Left forelimb (tissue), 1 donor: ENCODE data around the gene DIP2A.
"Not testable (repeated sequence)": the region's sequence is repeated elsewhere in the genome, so short reads cannot be mapped to it uniquely, and the experiment has no call there.

Experiments used
- DNase-seq: peaks from one replicate; pipeline ENCODE4 v3.0.0-alpha.2; 2018; ENCODE audit warnings: low spot score

Gene DIP2A

DNA sequence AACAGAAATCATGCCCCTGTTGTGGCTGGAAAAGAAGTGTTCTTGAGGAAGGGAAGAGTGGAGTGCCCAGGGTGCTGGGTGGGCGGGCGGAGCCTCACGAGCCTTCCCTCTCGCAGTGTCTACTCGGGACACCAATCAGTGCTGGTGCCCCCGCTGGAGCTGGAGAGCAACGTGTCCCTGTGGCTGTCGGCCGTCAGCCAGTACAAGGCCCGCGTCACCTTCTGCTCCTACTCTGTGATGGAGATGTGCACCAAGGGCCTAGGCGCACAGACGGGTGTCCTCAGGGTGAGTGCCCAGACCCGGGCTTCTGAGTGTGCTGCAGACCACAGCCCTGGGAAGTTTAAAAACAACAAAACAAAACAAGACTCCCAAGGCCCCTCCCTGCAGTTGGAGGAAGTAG is 98.8 kb downstream of the DIP2A start:
- no peak for DNase-seq

DNA sequence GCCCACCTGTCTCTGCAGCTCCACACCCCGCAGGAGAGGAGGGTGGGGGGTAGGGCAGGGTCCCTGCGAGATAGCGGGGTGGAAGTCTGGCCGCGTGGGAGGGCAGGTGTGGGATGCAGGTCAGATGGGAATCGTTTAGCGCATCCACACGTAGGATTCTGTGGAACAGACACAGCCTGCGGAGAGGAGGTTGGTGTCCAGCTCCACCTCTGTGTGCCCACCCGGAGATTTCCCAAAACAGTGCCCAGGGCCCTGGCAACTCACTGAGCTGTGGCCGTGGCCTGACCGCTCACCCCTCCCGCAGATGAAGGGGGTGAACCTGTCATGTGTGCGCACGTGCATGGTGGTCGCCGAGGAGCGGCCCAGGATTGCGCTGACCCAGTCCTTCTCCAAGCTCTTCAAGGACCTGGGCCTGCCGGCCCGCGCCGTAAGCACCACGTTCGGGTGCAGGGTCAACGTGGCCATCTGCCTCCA is 99.3 kb downstream of the DIP2A start:
- no peak for DNase-seq

DNA sequence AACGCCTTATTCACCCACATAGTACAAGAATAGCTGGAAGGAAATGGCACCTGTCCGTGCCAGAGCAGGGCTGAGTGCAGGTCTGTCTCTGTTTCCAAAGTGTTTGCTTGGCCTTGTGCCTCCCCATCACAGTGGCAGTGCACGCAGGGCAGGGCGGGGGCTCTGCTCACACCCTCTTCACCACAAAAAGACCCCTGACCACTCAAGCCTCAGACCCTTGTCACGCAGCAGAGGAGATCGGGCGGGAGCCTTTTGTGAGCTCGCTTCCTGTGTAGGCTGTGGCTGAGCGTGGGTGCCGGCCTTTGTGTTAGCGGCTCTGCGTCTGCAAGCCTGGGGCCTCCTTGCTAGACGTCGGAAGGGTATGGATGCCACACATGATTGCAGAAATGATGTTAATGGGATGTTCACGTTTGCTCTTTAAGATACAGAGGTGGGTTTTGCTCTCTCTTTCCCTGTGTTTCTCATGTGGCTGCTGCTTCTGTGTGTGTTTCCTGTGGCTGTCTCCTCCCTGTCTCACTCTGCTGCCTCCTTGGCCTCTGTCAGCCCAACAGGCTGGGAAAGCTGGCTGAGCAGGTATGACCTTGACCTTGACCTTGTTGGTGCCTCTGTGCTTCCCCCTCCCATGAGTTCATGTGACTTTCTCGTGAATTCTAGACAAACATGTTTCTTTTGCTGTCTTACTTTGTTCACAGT is 100.7 kb downstream of the DIP2A start:
- DNase-seq, result no peak

DNA sequence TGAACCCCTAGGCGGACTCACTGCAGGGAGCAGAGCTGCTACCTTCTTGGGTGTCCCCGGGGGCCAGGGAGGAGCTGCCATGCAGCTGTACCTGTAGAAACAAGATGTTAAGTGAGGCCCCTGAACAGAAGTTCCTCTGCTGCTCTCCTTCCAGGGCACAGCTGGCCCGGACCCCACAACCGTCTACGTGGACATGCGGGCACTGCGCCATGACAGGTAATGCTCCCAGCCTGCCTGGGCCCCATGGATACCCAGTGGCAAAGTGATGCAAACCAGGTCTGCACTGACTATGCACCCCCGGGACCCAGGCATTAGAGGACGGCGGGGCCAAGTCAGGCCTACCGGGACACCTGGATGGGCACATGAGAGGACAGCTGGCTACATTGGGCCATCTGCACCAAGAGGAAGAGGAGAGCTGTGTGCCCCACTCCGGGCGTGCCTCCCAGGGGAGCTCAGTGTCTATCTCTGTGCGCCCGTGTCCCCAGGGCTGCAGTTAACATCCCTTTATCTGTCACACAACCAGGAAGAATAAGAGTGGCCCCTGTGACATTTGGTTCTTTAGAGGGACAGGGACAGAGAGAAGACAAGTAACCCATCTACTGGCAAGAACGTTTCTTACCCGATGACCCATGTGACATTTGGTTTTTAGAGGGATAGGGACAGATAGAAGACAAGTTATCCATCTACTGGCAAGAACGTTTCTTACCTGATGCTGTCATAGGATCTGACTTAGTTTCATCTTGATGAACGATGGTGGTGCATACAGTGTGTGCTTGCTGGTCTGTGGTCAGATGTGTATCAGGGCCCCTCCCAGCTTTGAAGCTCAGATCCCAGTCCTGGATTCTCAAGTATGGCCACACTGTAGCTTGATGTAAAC is 102.1 kb downstream of the DIP2A start:
- DNase-seq, result no peak

DNA sequence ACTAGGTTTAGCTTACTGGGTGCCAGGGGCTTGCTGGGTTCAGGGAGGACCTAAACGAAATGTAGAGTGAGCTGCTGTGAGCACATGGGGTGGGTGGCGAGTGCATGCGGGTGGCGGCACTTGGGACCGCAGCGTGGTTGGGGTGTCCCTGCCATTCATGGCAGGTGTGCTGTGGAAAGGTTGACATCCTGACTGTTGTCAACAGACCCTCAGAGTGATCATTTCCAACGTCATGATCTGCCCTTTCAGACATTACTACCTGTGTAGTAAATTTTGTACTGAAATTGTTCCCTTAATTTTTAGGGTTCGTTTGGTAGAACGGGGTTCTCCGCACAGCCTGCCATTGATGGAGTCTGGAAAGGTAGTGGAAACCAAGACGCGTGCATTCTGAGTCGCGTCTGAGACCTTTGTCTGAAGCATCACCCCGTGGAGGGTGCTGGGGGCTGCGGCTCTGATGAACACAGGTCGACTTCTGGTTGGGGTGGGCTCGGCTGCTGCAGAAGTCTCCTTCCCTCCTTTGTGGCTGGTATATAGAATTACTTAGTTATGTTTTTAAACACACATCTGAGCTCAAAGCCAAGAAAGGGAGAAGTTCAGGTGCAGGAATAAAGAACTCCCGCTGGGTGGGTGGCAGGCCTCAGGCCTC is 102.9 kb downstream of the DIP2A start:
- no peak for DNase-seq

DNA sequence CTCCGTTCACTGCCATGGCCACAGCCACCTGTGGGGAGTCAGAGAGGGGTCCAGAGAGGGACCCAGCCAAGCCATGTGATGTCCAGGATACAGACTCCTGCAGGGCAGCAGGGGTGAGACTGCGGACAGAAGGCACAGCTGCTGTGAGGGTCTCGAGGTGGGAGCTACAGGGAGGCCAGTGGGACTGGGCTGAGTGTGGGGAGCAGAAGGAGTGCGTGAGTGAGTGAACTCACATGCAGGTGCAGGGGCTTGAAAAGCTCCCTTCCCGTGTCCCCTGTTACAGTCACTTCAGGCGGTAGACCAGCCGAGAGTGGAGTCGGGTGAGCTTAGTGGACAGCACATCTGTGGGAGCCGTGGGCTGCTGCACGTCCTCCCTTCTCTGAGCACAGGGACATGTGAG is 103.8 kb downstream of the DIP2A start:
- DNase-seq, result no peak

DNA sequence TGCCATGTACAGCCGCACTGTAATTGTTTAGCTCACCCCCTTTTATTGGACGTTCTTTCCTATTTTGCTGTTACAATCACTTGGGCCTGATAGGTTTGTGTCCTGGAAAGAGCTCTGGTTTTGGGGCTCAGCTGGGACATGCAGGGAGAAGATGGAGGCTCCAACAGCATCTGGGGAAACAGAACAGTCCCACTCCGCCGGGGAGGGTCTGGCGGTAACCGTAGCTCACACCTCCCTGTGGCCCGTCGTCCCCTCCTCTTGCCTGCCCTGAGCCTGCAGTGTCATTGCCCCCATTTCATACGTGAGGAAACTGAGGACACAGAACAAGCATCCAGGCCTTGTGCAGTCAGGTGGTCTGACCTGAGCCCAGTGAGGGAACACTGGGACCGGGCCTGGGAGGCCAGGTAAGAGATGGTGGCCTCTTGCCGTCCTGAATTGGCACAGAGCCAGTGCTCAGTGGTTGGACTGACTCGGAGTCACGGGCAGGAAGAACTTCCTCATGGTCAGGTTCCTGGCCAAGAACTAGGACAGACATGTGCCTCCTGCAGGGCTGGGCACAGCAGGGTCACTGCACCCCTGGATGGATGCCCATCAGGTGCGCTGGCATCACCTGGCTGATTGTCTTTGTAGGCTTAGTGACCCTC is 104.4 kb downstream of the DIP2A start:
- DNase-seq, result no peak

DNA sequence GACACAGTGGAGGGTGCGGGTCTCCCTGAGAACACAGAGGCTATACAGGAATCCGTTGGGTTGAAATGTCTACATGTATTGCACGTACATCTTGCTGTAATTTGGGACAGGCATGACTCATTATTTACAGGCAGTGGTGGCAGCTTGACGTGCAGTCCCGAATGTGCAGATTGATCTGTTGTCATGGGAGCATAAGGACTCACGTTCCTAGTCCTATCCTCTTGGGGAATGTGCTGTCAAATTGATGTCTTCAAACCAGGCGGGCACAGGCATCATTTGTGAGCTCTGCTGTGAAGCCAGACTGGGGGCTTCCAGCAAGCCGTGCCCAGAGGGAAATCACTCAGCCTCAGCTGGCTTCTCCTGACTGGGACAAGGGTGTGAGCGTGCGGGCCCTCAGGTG is 105.7 kb downstream of the DIP2A start:
- DNase-seq, result no peak

DNA sequence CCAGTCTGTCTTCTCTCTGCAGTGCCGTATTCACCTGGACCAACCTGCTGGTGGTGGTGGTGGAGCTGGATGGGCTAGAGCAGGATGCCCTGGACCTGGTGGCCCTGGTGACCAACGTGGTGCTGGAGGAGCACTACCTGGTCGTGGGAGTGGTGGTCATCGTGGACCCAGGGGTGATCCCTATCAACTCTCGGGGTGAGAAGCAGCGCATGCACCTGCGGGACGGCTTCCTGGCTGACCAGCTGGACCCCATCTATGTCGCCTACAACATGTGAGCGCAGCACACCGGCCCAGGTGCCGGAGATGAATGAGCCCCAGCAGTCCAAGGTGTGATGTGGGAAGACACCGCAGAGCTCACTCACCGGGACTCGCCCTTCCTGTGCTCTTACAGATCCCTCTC is 108.7 kb downstream of the DIP2A start:
- DNase-seq, result no peak

DNA sequence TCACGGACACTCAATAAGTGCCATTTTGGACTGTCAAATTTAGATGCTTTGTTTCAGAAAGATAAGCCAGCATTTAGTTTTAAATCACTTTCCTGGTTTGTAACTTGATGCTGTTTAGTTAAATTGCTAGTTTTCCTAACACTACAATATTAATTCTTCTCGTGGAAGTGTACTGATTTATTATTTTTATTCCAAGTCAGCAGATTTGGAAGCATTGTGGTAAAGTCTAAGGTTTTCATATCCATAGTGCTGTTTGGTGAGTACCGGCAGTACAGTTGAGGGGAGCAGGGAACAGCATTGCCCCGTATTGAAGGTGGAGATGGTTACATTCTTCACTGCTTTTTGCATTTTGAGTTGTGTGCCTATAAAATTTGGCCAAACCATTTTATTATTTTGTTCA is 109.9 kb downstream of the DIP2A start:
- no peak for DNase-seq

DNA sequence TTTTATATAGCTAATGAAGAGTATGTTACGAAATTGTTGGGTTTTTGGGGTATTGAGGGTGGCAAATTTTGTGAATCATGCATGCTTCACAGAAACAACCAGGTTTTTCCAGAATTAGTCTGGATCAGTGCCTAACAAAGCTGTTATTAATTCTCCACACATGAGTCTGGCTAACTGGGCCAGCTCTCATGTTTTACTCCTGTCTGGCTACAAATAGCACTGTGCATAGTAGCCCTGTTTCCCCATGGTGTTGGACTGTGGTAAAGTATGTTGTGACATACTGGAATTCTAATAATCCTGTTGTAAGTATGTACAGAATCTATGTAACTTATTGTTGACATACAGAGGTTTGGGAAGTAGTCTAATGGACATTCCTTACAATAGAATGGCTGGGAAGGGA is 110.4 kb downstream of the DIP2A start:
- DNase-seq, result no peak

DNA sequence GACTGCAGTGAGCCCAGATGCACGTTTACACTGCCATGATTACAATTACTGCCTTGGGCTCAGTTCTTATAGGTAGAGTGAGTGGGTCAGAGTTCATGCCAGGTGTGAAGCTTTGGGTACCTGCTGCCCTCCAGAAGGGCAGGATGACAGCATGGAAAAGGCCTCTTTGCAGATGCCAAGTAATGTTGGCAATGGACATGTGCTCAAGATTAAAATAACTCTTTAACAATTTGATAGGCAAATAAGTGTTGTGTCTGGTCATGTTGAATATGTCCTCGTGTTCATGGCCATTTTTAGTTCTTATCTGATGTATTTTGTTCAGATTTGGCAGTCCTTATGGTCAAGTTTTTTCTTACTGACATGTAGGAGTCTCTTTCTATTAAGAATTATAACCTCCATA is 111.4 kb downstream of the DIP2A start:
- no peak for DNase-seq

DNA sequence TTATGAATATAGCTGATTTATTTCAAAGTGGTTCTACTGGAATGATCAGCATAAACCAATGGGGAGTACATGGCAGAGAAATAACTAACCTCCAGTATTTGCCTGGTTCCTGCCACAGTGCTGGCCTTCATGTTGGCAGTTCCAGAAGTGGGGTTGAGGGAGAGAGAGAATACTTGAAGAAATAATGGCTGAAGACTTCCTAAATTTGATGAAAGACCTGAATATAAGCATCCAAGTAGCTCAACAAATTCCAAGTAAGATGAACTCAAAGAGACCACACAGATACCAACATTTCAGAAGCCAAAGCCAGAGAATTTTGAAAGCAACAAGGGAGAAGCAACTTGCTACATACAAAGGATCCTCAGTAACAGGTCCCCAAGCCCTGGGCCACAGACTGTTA is 111.9 kb downstream of the DIP2A start:
- DNase-seq, result no peak

DNA sequence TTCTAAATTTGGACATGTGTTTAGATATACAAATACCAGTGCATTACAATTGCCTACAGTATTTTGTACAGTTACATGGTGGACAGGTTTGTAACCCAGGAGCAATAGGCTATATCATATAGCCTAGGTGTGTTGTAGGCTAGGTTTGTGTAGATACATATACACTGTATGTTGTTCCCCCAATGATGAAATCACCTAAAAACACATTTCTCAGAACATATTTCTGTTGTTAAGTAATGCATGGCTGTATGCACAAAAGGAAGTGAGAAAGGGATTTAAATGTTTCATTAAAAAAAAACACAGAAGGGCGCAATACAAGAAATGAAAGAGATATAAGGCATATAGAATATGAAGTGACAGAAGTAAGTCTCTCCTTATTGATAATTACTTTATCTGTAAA is 114.2 kb downstream of the DIP2A start:
- no peak for DNase-seq

DNA sequence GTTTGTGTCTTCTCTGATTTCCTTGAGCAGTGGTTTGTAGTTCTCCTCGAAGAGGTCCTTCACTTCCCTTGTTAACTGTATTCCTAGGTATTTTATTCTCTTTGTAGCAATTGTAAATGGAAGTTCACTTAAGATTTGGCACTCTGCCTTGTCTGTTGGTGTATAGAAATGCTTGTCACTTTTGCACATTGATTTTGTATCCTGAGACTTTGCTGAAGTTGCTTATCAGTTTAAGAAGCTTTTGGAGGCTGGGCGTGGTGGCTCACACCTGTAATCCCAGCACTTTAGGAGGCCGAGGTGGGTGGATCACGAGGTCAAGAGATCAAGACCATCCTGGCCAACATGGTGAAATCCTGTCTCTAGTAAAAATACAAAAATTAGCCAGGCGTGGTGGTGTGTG is 119.1 kb downstream of the DIP2A start:
- DNase-seq, result not testable (repeated sequence)

DNA sequence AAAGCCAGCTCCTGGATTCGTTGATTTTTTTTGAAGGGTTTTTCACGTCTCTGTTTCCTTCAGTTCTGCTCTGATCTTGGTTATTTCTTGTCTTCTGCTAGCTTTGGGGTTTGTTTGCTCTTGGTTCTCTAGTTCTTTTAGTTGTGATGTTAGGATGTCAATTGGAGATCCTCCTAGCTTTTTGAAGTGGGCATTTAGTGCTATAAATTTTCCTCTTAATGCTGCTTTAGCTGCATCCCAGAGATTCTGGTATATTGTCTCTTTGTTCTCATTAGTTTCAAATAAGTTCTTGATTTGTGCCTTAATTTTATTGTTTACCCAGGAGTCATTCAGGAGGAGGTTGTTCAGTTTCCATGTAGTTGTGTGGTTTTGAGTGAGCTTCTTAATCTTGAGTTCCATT is 120.7 kb downstream of the DIP2A start:
- DNase-seq, result not testable (repeated sequence)

DNA sequence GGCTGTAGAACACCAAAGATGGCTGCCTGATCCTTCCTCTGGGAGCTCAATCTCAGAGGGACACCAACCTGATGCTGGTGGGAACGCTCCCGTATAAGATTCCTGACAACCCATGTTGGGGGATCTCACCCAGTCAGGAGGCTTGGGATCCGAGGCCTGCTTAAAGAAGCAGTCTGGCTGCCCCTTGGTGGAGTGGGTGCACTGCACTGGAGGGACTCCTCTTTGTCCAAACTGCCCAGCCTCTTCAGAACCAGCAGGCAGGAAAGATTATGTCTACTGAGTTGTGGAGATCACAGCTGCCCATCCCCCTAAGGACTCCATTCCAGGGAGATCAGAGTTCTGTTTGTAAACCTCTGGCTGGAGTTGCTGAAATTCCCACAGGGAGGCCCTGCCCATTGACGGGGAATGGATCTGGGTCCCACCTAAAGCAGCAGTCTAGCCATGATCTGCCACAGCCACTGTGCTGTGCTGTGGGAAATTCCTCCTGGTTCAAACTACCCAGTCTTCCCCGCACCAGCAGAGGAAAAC is 123.2 kb downstream of the DIP2A start:
- no peak for DNase-seq

DNA sequence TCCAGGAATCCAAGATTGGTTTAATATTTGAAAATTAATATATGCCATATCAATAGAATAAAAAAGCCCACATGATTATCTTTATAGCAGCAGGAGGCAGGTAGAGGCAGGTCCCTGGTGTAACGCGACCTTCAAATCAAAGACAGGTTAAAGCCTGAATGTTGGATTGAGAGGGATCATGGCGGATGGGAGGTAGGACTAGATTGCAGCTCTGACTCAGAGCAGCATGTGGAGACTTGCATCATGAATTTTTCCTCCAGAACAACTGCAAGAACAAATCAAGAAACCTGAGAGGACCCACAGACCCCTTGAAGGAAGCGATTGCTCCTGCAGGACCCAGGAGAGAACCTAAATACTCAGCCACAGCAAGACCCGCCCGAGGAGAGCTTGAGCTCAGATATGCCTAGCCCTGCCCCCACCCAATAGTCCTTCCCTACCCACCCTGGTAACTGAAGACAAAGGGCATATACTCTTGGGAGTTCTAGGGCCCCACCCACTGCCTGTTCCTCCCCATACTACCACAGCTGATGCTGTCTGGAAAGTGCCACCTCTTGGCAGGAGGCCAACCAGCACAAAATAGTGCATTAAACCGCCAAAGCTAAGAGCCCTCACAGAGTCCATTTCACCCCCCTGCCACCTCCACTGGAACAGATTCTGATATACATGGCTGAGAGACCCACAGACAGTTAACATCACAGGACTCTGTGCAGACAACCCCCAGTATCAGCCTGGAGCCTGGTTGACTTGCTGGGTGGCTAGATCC is 126.7 kb downstream of the DIP2A start:
- DNase-seq, result no peak

DNA sequence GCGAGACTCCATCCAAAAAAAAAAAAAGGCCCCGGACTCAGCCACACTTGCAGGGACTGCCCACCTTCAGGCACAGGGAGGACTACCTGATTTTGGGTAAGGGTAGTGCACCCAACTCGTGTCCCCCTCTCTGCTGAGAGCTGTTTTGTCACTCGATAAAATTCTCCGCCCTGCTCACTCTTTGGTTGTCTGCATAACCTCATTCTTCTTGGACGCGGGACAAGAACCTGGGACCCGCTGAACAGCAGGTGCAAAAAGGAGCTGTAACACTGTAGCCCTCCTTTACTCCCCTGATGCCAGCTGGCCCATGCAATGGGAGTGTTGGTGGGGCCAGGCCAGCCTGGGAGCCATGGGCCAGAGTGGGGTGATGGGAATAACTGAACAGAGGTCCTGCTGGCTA is 135.6 kb downstream of the DIP2A start:
- no peak for DNase-seq

DNA sequence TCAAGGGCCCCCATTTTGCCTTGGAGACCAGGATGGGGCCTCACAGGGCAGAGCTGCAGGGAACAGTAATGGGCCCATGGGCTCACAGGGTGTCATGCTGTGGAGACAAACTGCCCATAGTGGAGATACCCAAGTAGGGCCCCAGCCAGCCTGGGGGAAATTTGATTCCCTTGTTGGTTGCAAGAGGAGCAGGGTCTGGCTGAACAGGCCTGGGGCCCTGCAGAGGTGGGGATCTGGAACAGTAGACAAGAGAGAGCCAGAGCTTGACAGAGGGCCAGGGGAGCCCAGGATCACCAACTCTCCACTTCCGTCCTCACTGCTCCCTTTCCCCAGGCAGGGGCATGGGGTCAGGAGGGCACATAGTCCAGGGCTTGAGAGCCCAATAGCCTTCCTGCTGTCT is 137.5 kb downstream of the DIP2A start:
- no peak for DNase-seq

DNA sequence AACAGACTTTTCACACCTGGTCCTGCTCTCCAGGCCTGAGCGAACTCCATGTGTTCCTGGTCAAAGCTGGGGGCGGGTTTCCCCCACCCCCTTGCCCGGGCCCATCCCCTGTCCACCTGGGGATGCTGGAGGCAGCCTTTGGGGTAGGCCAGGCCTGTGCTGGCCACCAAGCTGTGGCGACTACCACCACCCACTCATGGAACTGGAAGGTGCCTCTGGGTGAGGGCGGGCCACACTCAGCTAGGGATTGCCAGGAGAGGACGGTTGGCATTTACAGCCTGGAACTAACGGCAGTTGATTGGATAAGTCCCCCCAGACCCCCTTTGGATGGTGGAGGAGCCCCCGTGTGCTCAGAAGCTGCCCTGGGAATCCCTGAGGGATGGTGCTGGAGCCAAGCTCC is 138.3 kb downstream of the DIP2A start:
- DNase-seq, result no peak
